Lower leg skin (tissue), 3 donors: ENCODE measurements around the gene MVB12B.

ENCODE experiments used
- POLR2A ChIP-seq, 2 donors: fragments of 450-650 bp; IDR thresholded peaks; one replicate each; pipeline ENCODE4 v1.6.1; 2016 to 2017; ENCODE audit warnings: antibody characterized with exemption in 2 of 2, mild to moderate bottlenecking in 1 of 2, moderate library complexity in 1 of 2
- TF ChIP-seq, protein P1 (sequence below), 3 donors: fragments of 450-650 bp; IDR thresholded peaks; one replicate each; pipeline ENCODE4 v1.5.1; 2016; ENCODE audit warnings: antibody characterized with exemption in 3 of 3, mild to moderate bottlenecking in 3 of 3, moderate library complexity in 2 of 3

DNA sequence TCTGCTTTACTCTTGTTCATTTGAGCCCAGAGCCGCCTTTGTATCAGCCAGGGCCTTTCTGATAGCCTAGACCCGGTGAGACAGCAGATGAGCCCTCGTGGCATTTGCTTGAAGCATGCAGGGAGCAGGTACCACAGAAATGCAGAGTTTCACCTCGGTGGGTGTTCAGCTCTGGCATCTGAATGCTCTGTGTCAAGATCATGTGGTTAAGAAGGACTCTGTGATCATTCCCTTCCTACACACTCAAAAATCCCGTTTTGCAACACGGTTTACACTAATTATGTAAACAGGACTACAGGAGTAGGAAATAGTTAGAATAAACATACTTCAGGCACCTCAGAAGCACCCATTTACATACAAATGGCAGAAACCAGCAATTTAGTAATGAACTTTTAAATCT is 67.2 kb downstream of the MVB12B start:
- TF ChIP-seq POLR2A (IDR thresholded peaks at IDR 0.05) = no peak
- TF ChIP-seq, protein P1, sequence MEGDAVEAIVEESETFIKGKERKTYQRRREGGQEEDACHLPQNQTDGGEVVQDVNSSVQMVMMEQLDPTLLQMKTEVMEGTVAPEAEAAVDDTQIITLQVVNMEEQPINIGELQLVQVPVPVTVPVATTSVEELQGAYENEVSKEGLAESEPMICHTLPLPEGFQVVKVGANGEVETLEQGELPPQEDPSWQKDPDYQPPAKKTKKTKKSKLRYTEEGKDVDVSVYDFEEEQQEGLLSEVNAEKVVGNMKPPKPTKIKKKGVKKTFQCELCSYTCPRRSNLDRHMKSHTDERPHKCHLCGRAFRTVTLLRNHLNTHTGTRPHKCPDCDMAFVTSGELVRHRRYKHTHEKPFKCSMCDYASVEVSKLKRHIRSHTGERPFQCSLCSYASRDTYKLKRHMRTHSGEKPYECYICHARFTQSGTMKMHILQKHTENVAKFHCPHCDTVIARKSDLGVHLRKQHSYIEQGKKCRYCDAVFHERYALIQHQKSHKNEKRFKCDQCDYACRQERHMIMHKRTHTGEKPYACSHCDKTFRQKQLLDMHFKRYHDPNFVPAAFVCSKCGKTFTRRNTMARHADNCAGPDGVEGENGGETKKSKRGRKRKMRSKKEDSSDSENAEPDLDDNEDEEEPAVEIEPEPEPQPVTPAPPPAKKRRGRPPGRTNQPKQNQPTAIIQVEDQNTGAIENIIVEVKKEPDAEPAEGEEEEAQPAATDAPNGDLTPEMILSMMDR (IDR thresholded peaks at IDR 0.05) = no peak
